HL-60/S4 (cell line): Measurements from ENCODE around the gene STEAP1B.
"Not testable (repeated sequence)": the region's sequence is repeated elsewhere in the genome, so short reads cannot be mapped to it uniquely, and the experiment has no call there.

ENCODE experiments used
- in situ Hi-C: fragments of 300-500 bp; cut with MboI; formaldehyde crosslinking; loops from 2 replicates; pipeline ENCODE4 v1.14.3; 2022; ENCODE audit warnings: low sequenced_read_pairs

Gene STEAP1B

GRCh38 chr7:22499888-22500689 is at the start of gene STEAP1B:
TSS of gene STEAP1B (minus strand) at chr7:22500188. CDS start at chr7:22494855, 5,333 bp downstream.
- in situ Hi-C loops, result not testable (repeated sequence)

- in situ Hi-C loops, result no loop called here
These were observed 49.1 kb upstream of the STEAP1B start for GRCh38 chr7:22549051-22549450.

GRCh38 chr7:22548313-22548712 is 48.3 kb upstream of the STEAP1B start:
- in situ Hi-C loops, result no loop called here

GRCh38 chr7:22546769-22547168 is 46.8 kb upstream of the STEAP1B start:
- in situ Hi-C loops, result no loop called here

GRCh38 chr7:22545529-22545928 is 45.5 kb upstream of the STEAP1B start:
- in situ Hi-C loops, result no loop called here

- in situ Hi-C loops, result no loop called here
These were observed 44.3 kb upstream of the STEAP1B start for GRCh38 chr7:22544245-22544644.

- in situ Hi-C loops, result no loop called here
These were observed 43.2 kb upstream of the STEAP1B start for GRCh38 chr7:22543169-22543568.

- in situ Hi-C loops, result no loop called here
These were observed 42.7 kb upstream of the STEAP1B start for GRCh38 chr7:22542669-22543068.

- in situ Hi-C loops, result no loop called here
These were observed 42.3 kb upstream of the STEAP1B start for GRCh38 chr7:22542254-22542653.

GRCh38 chr7:22541789-22542188 is 41.8 kb upstream of the STEAP1B start:
- in situ Hi-C loops, result no loop called here

- in situ Hi-C loops, result not testable (repeated sequence)
These were observed 28.5 kb upstream of the STEAP1B start for GRCh38 chr7:22528537-22528936.

- in situ Hi-C loops, result not testable (repeated sequence)
These were observed 24.5 kb upstream of the STEAP1B start for GRCh38 chr7:22524353-22524947.

- in situ Hi-C loops, result not testable (repeated sequence)
These were observed 23.7 kb upstream of the STEAP1B start for GRCh38 chr7:22523478-22524352.

- in situ Hi-C loops, result not testable (repeated sequence)
These were observed 19.6 kb upstream of the STEAP1B start for GRCh38 chr7:22519560-22519959.

GRCh38 chr7:22516950-22517349 is 17.0 kb upstream of the STEAP1B start:
- in situ Hi-C loops, result not testable (repeated sequence)

GRCh38 chr7:22514963-22515362 is 15.0 kb upstream of the STEAP1B start:
- in situ Hi-C loops, result not testable (repeated sequence)

GRCh38 chr7:22507320-22507719 is 7.3 kb upstream of the STEAP1B start:
- in situ Hi-C loops, result not testable (repeated sequence)

GRCh38 chr7:22506316-22507020 is 6.5 kb upstream of the STEAP1B start:
- in situ Hi-C loops, result not testable (repeated sequence)

- in situ Hi-C loops, result not testable (repeated sequence)
These were observed 4.5 kb upstream of the STEAP1B start for GRCh38 chr7:22504519-22504918.

GRCh38 chr7:22502104-22502503 is 2.1 kb upstream of the STEAP1B start:
- in situ Hi-C loops, result not testable (repeated sequence)

GRCh38 chr7:22501336-22501735 is 1.3 kb upstream of the STEAP1B start:
- in situ Hi-C loops, result not testable (repeated sequence)
